ENCODE data around the gene PP2D1.
"Not testable (repeated sequence)": the region's sequence is repeated elsewhere in the genome, so short reads cannot be mapped to it uniquely, and the experiment has no call there.

The PP2D1 gene

DNA sequence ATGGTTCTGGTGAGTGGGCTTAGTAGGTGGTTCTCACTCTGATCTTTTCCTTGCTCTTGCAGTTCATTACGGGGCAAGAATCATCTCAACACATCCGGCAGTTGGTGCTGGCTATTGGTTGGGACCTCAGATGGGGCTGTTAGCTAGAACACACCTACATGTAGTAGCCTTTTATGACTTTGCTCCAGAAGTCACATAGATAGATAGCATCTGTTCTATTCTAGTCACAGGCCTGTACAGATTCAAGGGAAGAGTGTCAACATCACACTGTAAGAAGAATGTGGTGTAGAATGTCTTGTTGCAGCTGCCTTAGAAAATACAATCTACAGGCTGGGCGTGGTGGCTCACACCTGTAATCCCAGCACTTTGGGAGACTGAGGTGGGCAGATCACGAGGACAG, 50.1 kb downstream of the PP2D1 start:
- DNase-seq: no peak

- no peak for DNase-seq
Measured at GRCh38 chr3:19960696-19961095, 51.4 kb downstream of the PP2D1 start.

DNA sequence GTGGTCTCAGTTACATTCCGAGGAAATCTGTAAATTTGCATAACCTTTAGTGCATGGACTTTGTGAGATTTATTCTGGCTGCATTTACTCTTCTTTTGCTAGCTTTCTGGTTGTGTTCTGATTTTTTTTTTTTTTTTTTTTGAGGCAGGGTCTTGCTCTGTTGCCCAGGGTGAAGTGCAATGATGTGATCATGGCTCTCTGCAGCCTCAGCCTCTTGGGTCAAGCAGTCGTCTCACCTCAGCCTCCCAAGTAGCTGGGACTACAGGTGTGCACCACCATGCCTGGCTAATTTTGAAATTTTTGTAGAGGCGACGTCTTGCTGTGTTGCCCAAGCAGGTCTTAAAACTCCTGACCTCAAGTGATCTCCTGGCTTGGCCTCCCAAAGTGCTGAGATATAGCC, 52.6 kb downstream of the PP2D1 start:
- DNase-seq: no peak

DNA sequence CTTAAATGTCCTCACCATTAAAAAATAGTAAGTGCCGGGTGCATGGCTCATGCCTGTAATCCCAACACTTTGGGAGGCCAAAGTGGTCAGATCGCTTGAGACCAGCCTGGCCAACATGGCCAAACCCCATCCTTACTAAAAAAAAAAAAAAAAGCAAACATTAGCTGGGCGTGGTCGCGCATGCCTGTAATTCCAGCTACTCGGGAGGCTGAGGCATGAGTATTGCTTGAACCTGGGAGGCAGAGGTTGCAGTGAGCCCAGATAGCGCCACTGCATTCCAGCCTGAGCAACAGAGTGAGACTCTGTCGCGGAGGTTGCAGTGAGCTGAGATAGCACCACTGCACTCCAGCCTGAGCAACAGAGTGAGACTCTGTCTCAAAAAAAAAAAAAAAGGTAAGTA, 54.7 kb downstream of the PP2D1 start:
- DNase-seq: not testable (repeated sequence)

- DNase-seq: no peak
Measured at GRCh38 chr3:19954676-19955075, 57.4 kb downstream of the PP2D1 start.

GRCh38 chr3:19950316-19950715, 61.7 kb downstream of the PP2D1 start:
- DNase-seq: no peak

DNA sequence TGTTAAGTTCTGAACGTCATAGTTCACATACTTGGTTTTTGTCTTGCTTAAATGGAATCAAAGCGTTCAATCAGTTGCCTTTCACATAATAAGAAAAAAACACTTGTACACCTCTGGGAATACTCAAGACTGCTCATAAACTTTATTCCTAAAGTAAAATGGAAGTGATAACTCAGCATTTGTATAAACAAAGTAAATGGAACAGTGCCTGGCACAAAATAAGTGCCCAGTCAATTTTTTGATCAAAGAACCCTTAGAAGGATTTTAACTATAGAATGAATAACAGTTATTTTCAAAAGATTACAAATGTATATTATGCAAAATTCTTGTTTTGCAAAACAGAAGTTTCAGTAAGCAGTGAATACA, 63.9 kb downstream of the PP2D1 start:
- DNase-seq: no peak

GRCh38 chr3:19947549-19948225, 64.4 kb downstream of the PP2D1 start:
- DNase-seq: peak; percentile 34 to 60

- DNase-seq: peak; percentile 94 to 97
Measured at GRCh38 chr3:19946832-19947548, 65.1 kb downstream of the PP2D1 start, which contains the start of gene RAB5A. TSS of gene RAB5A (plus strand) at chr3:19947097. CDS start at chr3:19950899, 3,802 bp downstream.

DNA sequence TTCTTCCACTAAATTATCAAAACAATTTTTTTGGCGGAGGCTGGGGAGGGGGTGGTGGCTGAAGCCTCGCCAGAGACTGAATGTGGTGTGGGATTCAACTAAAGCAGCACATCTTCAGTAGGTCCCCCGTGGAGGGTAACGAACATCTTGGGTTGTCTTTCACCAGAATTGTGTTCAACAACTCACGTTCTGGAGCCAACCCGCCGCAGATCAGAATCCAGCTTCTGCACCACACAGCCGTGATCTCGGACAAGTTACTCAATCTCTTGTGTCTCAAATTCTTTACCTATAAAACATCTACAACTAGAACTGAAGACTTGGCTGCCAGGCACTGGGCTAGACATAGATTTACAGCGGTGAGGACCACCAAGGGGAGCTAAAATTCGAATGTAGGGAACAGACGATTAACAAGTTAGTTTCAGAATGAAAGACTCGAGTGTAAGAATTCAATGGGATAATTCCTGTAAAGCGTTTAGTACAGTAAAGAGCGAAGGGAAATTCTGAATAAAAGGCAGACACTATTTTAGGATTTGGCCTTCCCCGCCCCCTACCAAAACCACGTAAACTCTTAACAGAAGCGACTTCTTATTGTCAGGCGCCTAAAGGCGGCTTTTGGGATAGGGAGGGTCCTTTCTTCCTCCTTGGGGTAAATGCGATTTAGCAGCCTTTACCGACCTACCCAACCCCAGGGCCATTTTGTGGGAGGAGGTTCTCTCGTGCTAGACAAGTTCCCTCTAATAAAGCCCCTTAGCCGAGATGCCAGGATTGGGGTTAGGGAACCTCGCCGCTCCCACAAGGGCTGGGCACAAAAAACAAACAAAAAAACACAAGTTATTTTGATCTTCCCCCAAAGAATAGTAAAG, 65.9 kb downstream of the PP2D1 start:
- no peak for DNase-seq

- no peak for DNase-seq
Measured at GRCh38 chr3:19945534-19945933, 66.5 kb downstream of the PP2D1 start.

GRCh38 chr3:19940643-19941042, 71.4 kb downstream of the PP2D1 start:
- no peak for DNase-seq

GRCh38 chr3:19938295-19938627, 73.8 kb downstream of the PP2D1 start:
- no peak for DNase-seq

GRCh38 chr3:19937459-19938294, 74.4 kb downstream of the PP2D1 start:
- DNase-seq: no peak

Measured in stimulated activated CD4-positive, alpha-beta T cell treated with anti-CD3 and anti-CD28 coated beads, Interleukin-4, amount 100 ng/mL, for 4 hours (primary cell).